IPS DF 4.7 (cell line): ENCODE data around the gene C20orf204.

ENCODE experiments used
- DNase-seq: peaks from one replicate; pipeline ENCODE4 v3.0.0-alpha.2; 2013; ENCODE audit warnings: low spot score; ENCODE audit errors: extremely low read depth

Gene C20orf204

DNA sequence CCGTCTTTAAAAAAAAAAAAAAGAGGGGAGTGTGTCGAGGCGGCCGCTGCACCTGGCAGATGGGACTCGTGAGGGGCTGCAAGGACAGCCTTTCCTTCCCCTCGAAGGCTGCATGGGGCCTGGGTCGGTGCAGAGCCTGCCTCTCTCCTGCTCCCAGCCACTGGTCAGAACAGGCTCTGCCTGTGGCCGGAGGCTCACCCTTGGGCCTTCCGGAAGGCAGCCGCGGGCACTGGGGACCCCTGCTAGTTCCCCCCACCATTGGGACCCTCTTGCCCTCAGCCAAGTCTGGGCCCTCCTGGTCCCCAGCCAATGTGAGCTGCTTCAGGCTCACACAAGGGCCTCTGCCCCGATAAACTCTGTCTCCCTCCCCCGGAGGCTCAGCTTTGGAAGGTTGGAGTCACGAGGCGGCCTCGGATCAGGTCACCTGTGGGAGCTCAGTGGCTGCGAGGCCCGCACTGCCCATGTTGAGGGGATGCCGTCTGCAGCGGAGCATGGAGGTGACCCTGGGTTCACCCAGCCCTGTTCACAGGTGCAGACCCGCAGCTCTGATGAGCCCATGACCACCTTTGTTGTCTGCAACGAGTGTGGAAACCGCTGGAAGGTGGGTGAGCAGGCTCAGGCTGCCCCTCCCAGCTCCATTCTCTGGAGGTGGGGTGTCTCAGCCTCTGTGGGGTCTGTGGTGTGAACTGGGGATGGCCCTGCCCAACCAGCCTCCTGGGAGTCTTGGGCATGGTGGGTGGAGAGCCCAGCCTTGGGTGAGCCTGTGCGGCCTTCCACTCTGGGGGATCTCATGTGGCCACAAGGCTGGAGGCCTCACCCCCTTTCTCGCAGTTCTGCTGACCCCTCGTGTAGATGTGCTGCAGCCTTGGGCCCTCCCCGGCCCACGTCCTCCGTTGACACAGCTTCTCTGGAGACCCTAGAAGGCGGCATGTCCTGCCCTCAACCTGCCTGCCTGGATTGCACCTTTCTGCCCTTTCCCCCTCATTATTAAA lies 35.7 kb downstream of the C20orf204 start:
- DNase-seq: no peak

DNA sequence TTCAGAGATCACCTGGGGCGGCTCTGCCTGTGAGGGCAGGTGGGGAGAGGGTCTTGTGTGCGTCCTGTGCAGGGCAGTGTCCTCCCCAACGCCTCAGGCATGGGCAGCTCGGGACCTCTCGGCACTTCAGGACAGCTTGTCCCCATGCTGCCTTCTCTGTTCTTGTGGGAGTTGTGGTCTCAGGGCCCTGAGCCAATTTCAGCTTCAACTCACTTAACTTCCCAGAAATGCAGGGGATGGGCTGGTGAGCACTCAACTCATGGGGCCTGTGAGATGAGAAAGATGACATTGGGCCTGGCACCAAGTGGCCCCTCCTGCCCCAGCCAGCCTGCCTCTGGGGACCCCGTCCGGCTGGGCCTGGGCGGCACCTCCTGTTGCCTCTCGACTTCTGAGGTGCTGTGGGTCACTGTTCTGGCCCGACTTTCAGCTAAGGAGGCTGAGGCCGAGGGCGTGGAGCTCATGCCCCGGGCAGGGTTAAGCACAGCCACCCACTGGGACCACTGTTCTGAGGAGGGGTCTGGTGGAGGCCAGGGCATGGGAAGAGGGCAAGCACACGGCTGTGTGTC lies 36.6 kb downstream of the C20orf204 start:
- no peak for DNase-seq

GRCh38 chr20:64073476-64074183 lies 37.6 kb downstream of the C20orf204 start:
- DNase-seq: no peak

DNA sequence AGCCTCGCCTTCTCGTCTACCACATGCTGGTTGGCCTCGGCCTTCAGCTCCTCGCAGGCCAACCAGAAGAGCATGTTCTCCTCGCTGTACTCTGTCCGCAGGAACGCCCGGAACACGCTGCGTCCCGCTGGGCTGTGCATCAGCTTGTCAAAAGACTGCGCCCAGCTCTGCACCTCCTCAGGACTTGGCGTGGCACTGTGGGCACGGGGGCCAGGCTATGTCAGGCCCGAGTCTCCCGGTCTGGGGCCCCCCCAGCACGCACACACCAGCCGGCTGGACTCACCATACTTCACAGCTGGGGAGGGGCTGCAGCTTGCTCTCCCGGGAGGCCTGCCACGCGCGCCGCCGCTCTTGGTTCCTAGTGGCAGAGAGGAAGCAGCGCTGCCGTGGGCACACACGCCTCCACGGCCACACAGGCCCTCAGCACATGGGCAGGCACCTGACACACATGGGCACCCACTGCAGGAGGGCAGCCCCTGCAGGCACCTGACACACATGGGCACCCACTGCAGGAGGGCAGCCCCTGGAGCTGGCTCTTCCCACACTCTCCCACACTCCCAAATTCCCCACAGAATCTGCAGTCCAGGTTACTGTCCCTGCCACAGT lies 38.3 kb downstream of the C20orf204 start:
- no peak for DNase-seq

GRCh38 chr20:64074963-64075362 lies 39.0 kb downstream of the C20orf204 start:
- DNase-seq: no peak

- DNase-seq: no peak
Measured at GRCh38 chr20:64075556-64075955, 39.6 kb downstream of the C20orf204 start.

- no peak for DNase-seq
Measured at GRCh38 chr20:64076061-64076997, 40.3 kb downstream of the C20orf204 start.

DNA sequence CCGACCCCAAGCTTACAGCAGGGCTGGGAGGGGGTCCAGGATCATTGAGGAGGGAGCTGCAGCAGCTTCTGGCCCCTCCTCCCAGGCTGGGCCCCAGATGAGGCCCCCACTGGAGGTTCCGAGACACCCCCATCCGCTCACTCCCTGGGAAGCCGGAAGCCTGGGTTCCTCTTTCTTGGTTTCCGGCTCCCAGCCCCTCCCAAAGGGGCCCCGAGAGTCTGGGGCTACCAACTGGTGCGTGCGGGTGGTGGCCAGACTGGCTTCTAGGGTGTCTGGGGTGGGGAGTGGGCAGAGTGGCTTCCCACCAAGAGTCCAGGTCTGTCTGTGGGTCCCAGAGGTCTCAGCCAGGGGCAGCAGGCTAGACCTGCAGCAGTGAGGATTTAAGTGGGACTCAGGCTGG lies 41.1 kb downstream of the C20orf204 start:
- no peak for DNase-seq

DNA sequence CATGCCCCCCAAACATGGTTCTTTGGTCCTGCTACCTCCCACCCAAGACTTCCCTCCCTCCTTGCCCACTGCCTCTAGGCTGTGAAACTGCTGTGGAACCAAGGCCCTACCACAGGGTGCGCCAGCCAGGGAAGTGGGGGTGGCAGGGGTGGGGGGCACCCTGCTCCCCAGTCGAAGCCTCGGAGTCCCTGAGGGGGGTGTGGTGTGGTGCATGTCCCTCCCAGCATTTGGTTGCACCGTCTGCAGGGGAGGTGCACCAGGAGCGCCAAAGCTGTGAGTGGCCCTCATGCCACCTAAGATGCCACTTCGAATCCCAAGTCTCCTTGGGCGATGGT lies 41.5 kb downstream of the C20orf204 start:
- no peak for DNase-seq

GRCh38 chr20:64077876-64078551 lies 42.0 kb downstream of the C20orf204 start:
- DNase-seq: no peak

GRCh38 chr20:64078934-64079272 lies 42.9 kb downstream of the C20orf204 start:
- no peak for DNase-seq

DNA sequence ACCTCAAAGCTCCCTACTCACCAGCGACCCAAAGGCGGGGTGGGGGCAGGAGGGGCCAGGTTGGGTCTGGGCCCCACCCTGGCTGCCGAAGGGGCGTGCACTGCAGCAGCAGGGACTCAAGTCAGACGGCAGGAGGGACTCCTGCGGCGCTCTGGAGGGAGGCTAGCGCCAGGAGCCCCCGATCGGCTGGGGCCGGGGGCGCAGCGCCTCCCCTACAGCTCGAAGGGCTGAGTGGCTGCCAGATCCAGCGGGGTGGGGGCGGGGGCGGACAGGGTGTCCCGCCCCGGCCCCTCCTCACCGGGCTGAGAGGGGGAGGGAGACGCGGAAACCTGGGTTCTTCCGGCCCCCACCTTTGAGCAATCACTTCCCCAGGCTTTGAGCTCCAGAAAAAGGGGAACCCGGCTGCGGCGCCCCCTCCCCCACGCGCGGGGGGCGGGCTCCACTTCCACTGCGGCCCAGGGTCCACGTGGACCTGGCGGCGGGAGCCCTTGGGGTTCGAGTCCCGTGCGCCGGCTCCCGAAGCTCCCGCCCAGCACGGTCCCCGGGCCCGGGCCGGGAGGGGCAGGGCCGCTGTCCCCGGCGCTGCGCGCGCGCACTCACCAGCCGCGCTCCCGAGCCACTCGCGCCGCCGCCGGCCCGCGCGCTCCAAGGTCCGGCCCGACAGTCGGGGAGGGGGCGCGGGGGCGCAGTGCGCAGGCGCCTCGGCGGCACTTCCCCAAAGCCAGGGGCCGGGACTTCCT lies 43.5 kb downstream of the C20orf204 start, which contains the start of gene RGS19:
RGS19 (minus strand) TSS at position 246 of the 740 bp plus-strand sequence. CDS start 2,632 bp downstream, outside the sequence.
- no peak for DNase-seq

DNA sequence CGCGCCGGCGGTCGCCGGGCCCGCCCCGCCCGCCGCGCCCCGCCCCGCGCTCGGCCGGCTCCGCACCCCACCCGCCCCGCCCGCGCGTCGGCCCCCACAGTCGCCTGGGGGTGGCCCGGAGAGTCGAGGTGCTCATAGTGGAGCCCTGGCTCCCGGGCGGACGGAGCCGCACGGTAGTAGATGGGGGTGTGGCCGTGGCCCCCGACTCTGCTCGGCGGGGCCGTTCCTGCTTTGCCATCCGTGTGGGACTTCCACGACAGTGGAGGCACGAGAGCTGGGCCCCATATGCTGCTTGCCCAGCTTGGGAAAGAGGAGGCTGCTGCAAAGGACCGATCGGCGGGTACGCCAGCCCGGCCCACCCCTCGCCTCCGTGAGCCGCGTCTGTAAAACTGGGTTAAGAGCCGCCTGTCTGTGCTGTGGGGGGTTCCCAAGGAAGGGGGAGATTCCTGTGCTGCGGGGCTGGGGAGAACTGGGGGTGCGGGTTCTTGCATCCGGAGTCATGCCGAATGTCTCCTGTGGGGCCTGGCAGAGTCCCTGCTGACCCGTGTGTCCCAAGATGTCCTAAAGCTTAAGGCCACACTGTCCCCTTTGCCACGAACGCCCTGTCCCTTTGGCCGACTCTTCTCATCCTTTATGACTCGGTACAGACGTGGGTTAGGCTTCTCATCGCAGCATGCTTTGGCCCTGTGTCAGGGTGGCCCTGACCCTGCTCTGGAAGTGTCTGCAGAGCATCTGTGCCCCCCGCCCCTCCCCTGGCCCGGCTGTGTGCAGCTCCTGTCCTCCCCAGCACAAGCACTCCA lies 44.2 kb downstream of the C20orf204 start, which contains the start of gene OPRL1:
OPRL1 (plus strand) TSS at position 70 of the 800 bp plus-strand sequence. CDS start 12,639 bp downstream, outside the sequence.
- no peak for DNase-seq

DNA sequence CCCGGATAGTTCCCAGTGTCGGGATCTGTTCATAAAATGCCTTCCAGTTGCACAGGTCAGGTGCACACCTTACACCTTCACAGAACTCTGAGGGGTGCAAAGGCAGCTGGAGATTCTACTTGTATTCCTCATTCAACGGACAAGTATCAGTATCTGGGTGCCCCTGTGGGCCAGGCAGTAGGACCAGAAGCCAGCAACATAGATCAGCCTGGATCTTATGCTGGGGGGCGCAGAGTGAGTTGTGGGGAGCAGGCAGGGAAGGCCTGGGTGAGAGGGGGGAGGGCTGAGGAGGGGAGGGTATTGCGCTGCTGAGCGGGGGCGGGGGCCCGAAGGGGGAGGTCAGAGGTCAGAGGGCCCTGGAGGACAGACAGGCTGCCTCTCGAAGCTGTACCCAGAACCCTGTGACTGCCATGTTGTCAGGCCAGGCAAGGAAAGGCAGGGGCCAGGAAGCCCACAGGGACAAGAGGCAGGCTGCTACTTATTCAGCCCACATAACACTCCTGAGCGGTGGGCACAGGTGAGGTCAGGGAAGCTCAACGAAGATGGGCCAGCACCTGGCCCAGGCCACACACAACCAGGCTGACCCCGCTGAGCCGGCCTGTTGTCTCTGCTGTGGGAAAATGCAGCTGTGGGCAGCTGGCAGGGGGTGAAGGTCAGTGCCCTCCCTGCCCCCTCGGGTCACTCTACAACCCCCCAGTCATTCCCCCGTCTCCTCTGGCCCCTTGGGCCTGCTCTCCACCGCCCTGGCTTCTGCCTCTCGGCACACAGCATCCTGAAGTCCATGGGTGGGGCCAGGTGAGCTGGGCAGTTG lies 45.0 kb downstream of the C20orf204 start:
- no peak for DNase-seq

- DNase-seq: no peak
Measured at GRCh38 chr20:64081624-64081964, 45.6 kb downstream of the C20orf204 start.

- DNase-seq: no peak
Measured at GRCh38 chr20:64082126-64082731, 46.2 kb downstream of the C20orf204 start.

GRCh38 chr20:64082820-64083377 lies 46.9 kb downstream of the C20orf204 start:
- no peak for DNase-seq
